Gastrocnemius medialis (tissue), 4 donors: ENCODE results near the gene ST6GAL2. TPM values are rescaled to one million over a fixed set of nuclear protein-coding genes. Genes with fewer than 3 reads are reported as not detected.

Source experiments
- ATAC-seq, 2 donors: fragments of 150-250 bp; one replicate each; pipeline ENCODE4 v1.9.1; 2016
- DNase-seq, 2 donors: peaks; one replicate each; pipeline ENCODE4 v3.0.0-alpha.2; 2019
- H3K27ac ChIP-seq, 4 donors: fragments of 200-600 bp; sonication (generic); 1 replicate in 1 of 4; 2 replicates in 3 of 4; pipeline ENCODE4 v1.5.1; 2016 to 2018; ENCODE audit warnings: mild to moderate bottlenecking in 2 of 4, moderate library complexity in 1 of 4
- H3K27me3 ChIP-seq, 3 donors: fragments of 200-600 bp; sonication (generic) in 2 of 3; 1 replicate in 1 of 3; 2 replicates in 2 of 3; pipeline versions ENCODE4 v1.5.1 to v1.6.0; 2016 to 2019; ENCODE audit warnings: mild to moderate bottlenecking in 1 of 3, moderate library complexity in 1 of 3
- H3K36me3 ChIP-seq, 2 donors: fragments of 200-600 bp; sonication (generic) in 1 of 2; one replicate each; pipeline ENCODE4 v1.5.1; 2017 to 2018
- H3K4me1 ChIP-seq, 2 donors: fragments of 200-600 bp; sonication (generic) in 1 of 2; one replicate each; pipeline ENCODE4 v1.5.1; 2016 to 2017; ENCODE audit warnings: mild to moderate bottlenecking in 2 of 2
- H3K4me3 ChIP-seq, 4 donors: fragments of 200-600 bp; sonication (generic) in 3 of 4; 1 replicate in 1 of 4; 2 replicates in 3 of 4; pipeline ENCODE4 v1.5.1; 2016 to 2019; ENCODE audit warnings: mild to moderate bottlenecking in 2 of 4
- H3K9me3 ChIP-seq, 3 donors: fragments of 200-600 bp; sonication (generic) in 2 of 3; 1 replicate in 1 of 3; 2 replicates in 2 of 3; pipeline ENCODE4 v1.5.1; 2016 to 2019
- CTCF ChIP-seq, 5 experiments: fragments of 450-650 bp in 3 of 5; fragments of 200-600 bp in 2 of 5; sonication (generic) in 2 of 5; IDR thresholded peaks in 4 of 5; conservative IDR thresholded peaks in 1 of 5; 1 replicate in 4 of 5; 2 replicates in 1 of 5; pipeline ENCODE4 v1.5.1; 2016 to 2019; ENCODE audit warnings: antibody characterized with exemption in 5 of 5, mild to moderate bottlenecking in 3 of 5, moderate library complexity in 3 of 5
- POLR2A ChIP-seq, 2 donors: fragments of 450-650 bp; IDR thresholded peaks; one replicate each; pipeline ENCODE4 v1.6.1; 2017; ENCODE audit warnings: antibody characterized with exemption in 2 of 2, mild to moderate bottlenecking in 2 of 2, moderate library complexity in 2 of 2
- in situ Hi-C, 4 donors: fragments of 200-750 bp; cut with MboI; loops; one replicate each; pipeline versions ENCODE4 v1.15.0 to v1.8.0; 2017; ENCODE audit warnings: low sequenced_read_pairs in 4 of 4
- intact Hi-C: fragments of 100-400 bp; cut with DNase I; formaldehyde crosslinking; loops from one replicate; pipeline ENCODE4 v1.15.1; 2023; ENCODE audit warnings: low total_unique reads
- total RNA-seq, 4 donors: library from RNA; depleted of rRNA; stranded (reverse); fragments of >200 nt; gene quantifications; one replicate each; pipeline versions ENCODE4 v1.1.0 to v1.2.3, GENCODE V29; 2016

Gene ST6GAL2
- total RNA-seq, 4 donors from 2014 or later: not detected

DNA sequence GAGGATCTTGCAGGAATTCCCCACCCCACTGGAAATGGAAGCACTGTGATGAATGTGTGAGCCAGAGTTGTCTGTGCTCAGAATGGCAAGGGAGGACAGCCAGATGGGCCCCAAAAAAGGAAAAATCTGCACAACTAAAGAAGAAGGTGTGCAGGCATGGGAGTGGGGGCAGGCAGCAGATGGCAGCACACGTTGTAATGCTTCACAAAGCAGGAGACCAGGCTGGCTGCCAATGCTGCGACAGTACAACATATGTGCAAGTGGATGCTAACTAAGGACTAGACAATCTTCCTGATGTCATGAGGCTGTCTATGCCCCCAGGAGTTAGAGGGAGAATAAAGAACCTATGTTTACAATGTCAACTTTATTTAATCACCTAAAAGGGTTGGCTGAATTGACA, 27.2 kb downstream of the ST6GAL2 start:
- Histone ChIP-seq H3K27me3 (no peaks in the 10 kb centered on the region), H3K4me1 (no peaks in the 10 kb centered on the region), H3K36me3 (no peaks in the 10 kb centered on the region), H3K4me3 (no peak overlapping the region), H3K9me3 (no peaks in the 10 kb centered on the region), H3K27ac (no peak overlapping the region)
- ATAC-seq (no peak), DNase-seq (no peak)
- intact Hi-C loops: no loop called here
- in situ Hi-C loops: no loop called here
- TF ChIP-seq POLR2A (IDR thresholded peaks at IDR 0.05): no peak

GRCh38 chr2:106857882-106858478, 28.0 kb downstream of the ST6GAL2 start:
- no peaks in the 10 kb centered on the region for H3K4me1 ChIP-seq
- ATAC-seq (no peak), DNase-seq (no peak)
- TF ChIP-seq POLR2A (IDR thresholded peaks at IDR 0.05): no peak
- no peak for TF ChIP-seq CTCF (IDR thresholded peaks at IDR 0.05 in 4 of 5, conservative IDR thresholded peaks at IDR 0.05 in 1 of 5)
- no peak overlapping the region for H3K4me3 ChIP-seq
- intact Hi-C loops (no loop called here), in situ Hi-C loops (no loop called here)
- H3K27ac ChIP-seq: no peak overlapping the region
- H3K9me3 ChIP-seq: no peaks in the 10 kb centered on the region
- no peaks in the 10 kb centered on the region for H3K36me3 ChIP-seq
- H3K27me3 ChIP-seq: no peaks in the 10 kb centered on the region

- Histone ChIP-seq H3K9me3 (no peaks in the 10 kb centered on the region), H3K4me1 (no peaks in the 10 kb centered on the region), H3K27me3 (no peaks in the 10 kb centered on the region), H3K36me3 (no peaks in the 10 kb centered on the region), H3K4me3 (no peak overlapping the region), H3K27ac (no peak overlapping the region)
- no peak for DNase-seq
- no peak for ATAC-seq
- in situ Hi-C loops (no loop called here), intact Hi-C loops (no loop called here)
- TF ChIP-seq POLR2A (IDR thresholded peaks at IDR 0.05) (no peak), CTCF (IDR thresholded peaks at IDR 0.05 in 4 of 5, conservative IDR thresholded peaks at IDR 0.05 in 1 of 5) (no peak)
These were observed 32.3 kb downstream of the ST6GAL2 start for GRCh38 chr2:106853631-106854030.

DNA sequence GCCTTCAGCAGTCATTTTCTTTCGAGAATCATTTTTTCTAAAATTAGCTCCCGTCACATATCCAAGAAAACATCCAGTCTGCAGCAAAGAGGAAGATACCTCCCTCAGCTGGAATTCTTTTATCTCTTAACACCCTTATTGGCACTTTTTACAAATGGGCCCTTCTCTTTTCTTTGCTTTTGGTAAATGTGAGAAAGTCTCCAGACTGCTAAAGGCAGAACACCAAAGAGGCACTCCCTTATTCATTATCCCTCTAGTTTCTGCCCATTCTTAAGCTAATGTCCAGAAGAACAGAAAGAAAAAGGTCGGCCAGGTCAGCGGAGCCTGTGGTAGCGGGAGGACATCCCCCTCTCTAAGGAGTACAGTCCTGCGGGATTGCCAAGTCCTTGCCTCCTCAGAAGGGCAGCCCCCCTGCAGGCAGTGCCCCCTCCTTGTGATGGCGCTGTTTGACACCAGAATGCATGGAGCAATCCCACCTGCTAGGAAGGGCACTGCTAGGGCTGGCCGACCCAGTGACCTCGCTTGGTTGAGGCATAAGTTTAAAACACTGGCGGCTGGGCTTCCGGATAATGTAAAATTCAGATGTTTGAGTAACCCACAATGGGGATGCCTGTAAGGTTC, 34.0 kb downstream of the ST6GAL2 start:
- Histone ChIP-seq H3K36me3 (no peaks in the 10 kb centered on the region), H3K27me3 (no peaks in the 10 kb centered on the region), H3K4me1 (no peaks in the 10 kb centered on the region), H3K4me3 (no peak overlapping the region), H3K27ac (no peak overlapping the region), H3K9me3 (no peaks in the 10 kb centered on the region)
- DNase-seq: no peak
- in situ Hi-C loops: no loop called here
- TF ChIP-seq CTCF (IDR thresholded peaks at IDR 0.05 in 4 of 5, conservative IDR thresholded peaks at IDR 0.05 in 1 of 5) (no peak), POLR2A (IDR thresholded peaks at IDR 0.05) (no peak)
- no peak for ATAC-seq
- intact Hi-C loops: no loop called here

GRCh38 chr2:106851087-106851874, 34.7 kb downstream of the ST6GAL2 start:
- no peaks in the 10 kb centered on the region for H3K9me3 ChIP-seq
- TF ChIP-seq CTCF (IDR thresholded peaks at IDR 0.05 in 4 of 5, conservative IDR thresholded peaks at IDR 0.05 in 1 of 5) (no peak), POLR2A (IDR thresholded peaks at IDR 0.05) (no peak)
- ATAC-seq: no peak
- in situ Hi-C loops (no loop called here), intact Hi-C loops (no loop called here)
- no peak overlapping the region for H3K4me3 ChIP-seq
- H3K27ac ChIP-seq: no peak overlapping the region
- no peaks in the 10 kb centered on the region for H3K27me3 ChIP-seq
- no peaks in the 10 kb centered on the region for H3K36me3 ChIP-seq
- no peak for DNase-seq
- no peaks in the 10 kb centered on the region for H3K4me1 ChIP-seq
